ENCODE data around the gene IL1RAP.

IL1RAP gene

DNA sequence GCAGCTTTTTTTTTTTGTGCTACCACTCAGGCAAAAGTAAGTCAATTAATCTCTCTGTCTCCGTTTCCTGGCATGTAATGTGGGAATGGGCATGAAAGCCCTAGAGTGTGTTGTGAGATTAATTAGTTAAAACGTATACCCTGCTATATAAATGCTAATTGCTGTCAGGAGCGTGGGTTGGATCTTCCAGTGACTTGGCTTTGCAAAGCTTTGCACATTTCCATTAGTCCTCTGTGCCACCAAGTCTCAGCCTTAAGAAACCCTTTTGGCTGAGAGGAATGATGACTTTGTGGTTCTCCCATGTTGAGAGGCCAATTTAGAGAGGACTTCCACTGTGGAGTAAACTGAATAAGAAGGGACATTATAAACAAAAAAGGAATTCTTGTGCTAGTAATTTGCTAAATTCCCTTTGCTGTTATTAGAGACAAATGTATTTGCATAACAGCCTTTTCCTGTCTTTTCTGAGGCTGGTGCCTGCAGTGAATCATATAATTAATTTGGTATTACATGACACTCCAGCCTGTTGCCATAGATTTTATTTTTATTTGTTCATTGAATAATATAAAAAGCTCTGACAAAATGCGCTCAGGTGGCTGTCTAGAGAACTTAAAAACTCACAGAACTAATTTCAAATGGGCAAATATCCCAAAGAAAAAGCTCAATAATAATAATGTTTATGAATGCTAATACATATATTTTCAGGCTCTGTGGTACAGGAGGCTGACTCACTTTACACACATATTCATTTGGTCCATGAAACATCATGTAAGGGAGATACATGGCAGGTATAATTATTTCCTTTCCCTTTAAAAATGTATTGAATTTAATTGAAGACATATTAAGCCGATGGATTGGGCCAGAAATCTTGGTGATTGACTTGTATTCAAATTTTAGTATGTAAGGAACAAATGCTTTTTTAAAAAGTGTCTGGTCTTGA, 82.7 kb downstream of the IL1RAP start:
- H3K27ac ChIP-seq, result peak overlapping the region in 13 of 21 experiments; percentile 17 to 73 (median 45)

GRCh38 chr3:190597291-190597690, 83.4 kb downstream of the IL1RAP start:
- H3K4me3 ChIP-seq, result no peak overlapping the region
- peak overlapping the region in 5 of 21 experiments; percentile 44 to 63 (median 50) for H3K27ac ChIP-seq

More for the DNA sequence above, 82.7 kb downstream of the IL1RAP start:
- H3K4me3 ChIP-seq, result no peak overlapping the region

DNA sequence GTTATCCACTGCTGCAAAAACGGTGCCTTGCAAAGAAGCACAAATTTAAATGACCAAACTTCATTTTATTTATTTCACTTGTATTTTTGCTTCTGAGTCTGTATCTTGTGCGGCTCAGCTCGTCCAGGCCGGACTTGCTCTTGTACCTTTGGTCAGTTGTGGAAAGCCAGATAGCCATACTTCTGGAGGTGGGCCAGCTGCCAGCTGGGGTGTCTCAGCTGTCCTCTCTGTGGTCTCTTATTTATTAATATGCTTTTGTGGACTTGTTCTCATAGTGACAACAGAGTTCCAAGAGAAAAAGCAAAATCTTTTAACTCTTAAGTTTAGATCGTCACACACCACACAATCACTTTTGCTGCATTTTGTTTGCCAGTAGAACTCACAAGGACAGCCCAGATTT, 87.7 kb downstream of the IL1RAP start:
- Histone ChIP-seq H3K4me3 (no peak overlapping the region), H3K27ac (no peak overlapping the region)

- H3K4me3 ChIP-seq, result no peak overlapping the region
- no peak overlapping the region for H3K27ac ChIP-seq
Observed at GRCh38 chr3:190605385-190605784, 91.5 kb downstream of the IL1RAP start.

GRCh38 chr3:190606596-190606995, 92.7 kb downstream of the IL1RAP start:
- no peak overlapping the region for H3K4me3 ChIP-seq
- no peak overlapping the region for H3K27ac ChIP-seq

DNA sequence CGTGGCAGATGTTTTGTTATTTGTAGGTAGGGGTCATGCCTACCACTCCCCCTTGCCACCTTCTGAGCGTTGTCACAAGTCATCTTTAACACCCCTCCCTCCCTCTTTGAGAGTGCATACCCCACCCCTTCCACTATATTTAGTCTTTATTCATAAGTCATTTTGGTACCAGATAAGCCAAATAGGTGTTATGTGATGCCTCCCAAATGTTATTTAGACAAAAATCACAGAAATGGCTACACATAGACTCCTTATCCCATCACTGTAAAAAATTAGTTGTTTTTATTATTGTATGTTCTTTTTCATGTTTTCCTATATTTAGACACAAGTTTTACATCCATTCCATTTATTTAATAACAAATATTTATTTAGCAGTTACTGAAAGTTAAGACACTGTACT, 93.1 kb downstream of the IL1RAP start:
- Histone ChIP-seq H3K27ac (no peak overlapping the region), H3K4me3 (no peak overlapping the region)

DNA sequence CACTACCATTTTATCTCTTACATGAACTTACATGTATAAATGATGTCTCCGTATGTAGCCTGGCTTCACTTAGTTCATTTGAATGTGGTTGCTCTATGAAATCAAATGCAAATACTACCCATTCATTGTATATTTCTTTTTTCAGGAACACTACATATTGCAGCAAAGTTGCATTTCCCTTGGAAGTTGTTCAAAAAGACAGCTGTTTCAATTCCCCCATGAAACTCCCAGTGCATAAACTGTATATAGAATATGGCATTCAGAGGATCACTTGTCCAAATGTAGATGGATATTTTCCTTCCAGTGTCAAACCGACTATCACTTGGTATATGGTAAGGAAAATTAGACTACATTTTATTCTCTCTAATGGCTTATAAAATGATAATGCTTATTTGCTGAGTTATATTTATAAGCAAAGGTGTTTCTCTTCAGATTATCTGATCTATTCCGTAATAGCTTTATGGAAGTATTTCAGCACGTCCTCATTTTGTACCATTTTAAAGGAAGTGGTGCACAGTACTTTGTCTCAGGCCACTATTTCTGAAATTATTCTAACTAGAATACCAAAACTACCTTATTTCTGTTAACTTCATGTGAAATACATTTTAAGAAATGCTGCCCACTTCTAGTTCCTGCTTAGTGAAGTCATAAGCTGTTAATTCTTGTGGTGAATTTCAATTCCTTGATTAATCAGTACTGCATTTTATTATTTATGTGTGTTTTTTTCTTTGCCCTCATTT, 95.1 kb downstream of the IL1RAP start:
- no peak overlapping the region for H3K27ac ChIP-seq
- H3K4me3 ChIP-seq, result no peak overlapping the region

- no peak overlapping the region for H3K27ac ChIP-seq
Observed at GRCh38 chr3:190614226-190615059, 100.6 kb downstream of the IL1RAP start.

DNA sequence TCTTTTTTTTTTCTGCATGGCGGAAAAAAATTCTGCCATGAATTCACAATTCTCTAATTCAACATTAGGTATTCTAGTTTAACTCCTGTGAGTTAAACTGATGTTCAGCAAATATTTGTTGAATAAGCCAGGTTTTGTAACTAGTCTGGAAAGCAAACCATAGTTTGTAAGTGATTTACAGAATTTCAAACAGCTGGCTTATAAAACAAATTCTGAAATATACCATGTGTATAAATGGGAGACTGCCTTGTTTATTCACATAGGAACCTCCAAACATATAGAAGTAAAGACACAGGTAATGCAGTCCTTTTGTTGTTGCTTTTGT, 101.1 kb downstream of the IL1RAP start:
- Histone ChIP-seq H3K4me3 (no peak overlapping the region), H3K27ac (no peak overlapping the region)

More at GRCh38 chr3:190614226-190615059, 100.6 kb downstream of the IL1RAP start:
- no peak overlapping the region for H3K4me3 ChIP-seq

DNA sequence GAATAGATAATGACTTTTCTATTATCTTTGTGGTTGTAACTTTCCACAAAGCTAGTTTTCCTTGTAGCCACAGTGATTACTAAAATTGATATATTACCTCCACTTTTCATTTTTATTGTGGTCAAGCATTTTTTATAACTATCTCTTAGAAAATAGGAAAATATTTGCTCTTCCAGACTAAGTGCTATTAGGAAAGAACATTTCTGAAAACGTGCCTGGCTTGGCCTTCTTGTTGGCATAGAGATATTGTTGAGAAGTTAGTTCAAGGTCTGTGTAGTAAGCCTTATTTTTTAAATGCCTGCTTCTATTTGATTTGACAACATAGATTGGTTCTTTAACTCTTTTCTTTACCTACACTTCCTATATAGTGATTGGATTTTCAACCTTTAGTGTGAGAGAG, 101.7 kb downstream of the IL1RAP start:
- H3K27ac ChIP-seq, result no peak overlapping the region
- H3K4me3 ChIP-seq, result no peak overlapping the region

GRCh38 chr3:190616637-190617036, 102.8 kb downstream of the IL1RAP start:
- Histone ChIP-seq H3K27ac (no peak overlapping the region), H3K4me3 (no peak overlapping the region)

DNA sequence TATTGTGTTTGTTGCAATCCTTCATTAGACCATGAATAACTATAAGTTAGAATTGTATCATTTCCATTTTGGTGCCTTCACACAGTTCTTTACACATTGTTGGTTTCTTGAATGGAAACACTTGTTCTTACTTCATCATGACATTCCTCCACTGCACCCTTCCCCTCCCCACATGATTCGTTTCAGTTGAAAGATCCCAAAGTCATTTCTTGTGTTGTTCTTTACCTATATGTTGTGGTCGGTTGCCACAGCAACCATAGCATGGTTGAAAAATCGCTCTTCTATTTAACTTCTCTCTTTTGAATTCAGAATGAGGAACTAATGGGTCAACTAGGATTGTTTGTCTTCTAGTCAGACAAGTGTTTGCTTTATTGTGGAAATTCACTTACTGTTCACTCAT, 103.3 kb downstream of the IL1RAP start:
- H3K4me3 ChIP-seq, result no peak overlapping the region
- H3K27ac ChIP-seq, result no peak overlapping the region

GRCh38 chr3:190618330-190619030, 104.6 kb downstream of the IL1RAP start:
- H3K27ac ChIP-seq, result peak overlapping the region in 1 of 21 experiments; percentile 45
- H3K4me3 ChIP-seq, result no peak overlapping the region

DNA sequence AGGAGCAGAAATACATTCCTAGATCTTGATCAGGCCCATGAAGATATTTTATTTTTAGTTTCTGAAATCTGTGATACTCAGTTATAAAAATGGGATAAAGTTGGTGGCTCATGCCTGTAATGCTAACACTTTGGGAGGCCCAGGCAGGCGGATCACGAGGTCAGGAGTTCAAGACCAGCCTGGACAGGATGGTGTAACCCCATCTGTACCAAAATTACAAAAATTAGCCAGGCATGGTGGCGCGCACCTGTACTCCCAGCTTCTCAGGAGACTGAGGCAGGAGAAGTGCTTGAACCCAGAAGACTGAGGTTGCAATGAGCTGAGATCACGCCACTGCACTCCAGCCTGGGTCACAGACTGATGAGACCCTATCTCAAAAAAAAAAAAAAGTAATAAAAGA, 105.5 kb downstream of the IL1RAP start:
- H3K4me3 ChIP-seq, result no peak overlapping the region
- H3K27ac ChIP-seq, result no peak overlapping the region

DNA sequence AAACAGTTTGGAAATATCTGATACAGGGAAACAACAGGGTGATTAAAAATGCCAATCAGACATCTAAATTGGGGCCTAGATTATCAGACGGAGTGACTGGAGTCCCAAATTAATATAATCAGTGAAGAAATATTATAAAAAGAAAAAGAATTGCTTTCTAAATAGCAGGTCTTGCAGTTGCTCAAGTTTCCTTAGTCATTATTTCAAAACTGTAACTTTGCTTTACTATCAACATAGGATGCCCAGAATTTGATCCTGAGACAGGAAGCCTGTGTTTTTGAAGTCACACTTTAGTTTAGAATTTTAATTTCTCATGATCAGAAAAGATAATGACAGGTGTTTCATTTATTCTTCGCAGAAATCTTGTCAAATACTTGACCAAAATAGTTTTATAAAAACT, 105.9 kb downstream of the IL1RAP start:
- Histone ChIP-seq H3K27ac (no peak overlapping the region), H3K4me3 (no peak overlapping the region)

- H3K27ac ChIP-seq, result no peak overlapping the region
Observed at GRCh38 chr3:190620886-190621608, 107.2 kb downstream of the IL1RAP start.

GRCh38 chr3:190621927-190622326, 108.0 kb downstream of the IL1RAP start:
- H3K27ac ChIP-seq, result no peak overlapping the region
- no peak overlapping the region for H3K4me3 ChIP-seq

More at GRCh38 chr3:190620886-190621608, 107.2 kb downstream of the IL1RAP start:
- H3K4me3 ChIP-seq, result no peak overlapping the region

DNA sequence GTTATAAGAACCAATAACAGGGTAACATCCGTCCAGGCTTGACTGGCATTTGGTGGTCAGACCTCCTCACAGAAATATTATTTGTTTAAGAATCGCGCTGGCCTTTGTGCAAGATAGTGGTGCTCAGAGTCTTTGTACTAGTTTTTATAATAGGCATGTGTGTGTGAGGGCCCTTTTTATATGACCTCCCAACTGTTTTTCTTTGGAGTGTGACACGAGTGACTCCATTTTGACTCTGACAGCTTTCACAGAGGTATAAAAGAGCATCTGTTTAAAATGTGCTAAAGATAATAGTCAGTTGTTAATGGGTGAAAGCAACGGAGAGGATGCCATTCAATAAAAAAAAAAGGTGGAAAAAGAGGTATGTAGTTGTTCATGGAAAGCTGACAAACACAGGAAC, 110.4 kb downstream of the IL1RAP start:
- Histone ChIP-seq H3K27ac (no peak overlapping the region), H3K4me3 (no peak overlapping the region)
